ENCODE results near the gene COL11A1. TPM values are rescaled to one million over a fixed set of nuclear protein-coding genes. Genes with fewer than 3 reads are reported as not detected.

Gene COL11A1
- total RNA-seq, 1 experiment from 2014 or later = not detected

DNA sequence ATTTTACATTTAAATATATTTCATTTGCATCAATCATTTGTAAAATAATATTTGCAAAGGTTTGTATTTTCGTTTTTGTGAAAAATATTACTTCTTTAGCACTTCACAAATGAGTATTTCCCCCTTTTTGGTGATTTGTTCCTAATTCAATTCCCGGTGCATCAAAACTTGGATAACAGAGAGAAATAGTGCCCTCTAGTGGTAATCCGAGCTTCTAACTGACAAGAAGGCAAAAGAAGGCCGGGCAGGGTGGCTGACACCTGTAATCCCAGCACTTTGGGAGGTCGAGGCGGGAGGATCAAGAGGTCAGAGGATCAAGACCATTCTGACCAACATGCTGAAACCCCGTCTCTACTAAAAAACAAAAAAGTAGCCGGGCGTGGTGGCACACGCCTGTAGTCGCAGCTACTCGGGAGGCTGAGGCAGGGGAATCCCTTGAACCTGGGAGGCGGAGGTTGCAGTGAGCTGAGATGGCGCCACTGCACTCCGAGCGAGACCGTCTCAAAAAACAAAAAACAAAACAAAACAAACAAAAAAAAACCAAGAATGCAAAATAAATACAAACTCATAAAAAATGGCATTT, 137.7 kb downstream of the COL11A1 start:
- H3K36me3 Mint-ChIP-seq (ENCODE audit: insufficient read depth, unreplicated experiment) = no peaks in the 10 kb centered on the region
- H3K9me3 Mint-ChIP-seq (ENCODE audit: unreplicated experiment) = no peaks in the 10 kb centered on the region
- no peak overlapping the region for H3K4me3 Mint-ChIP-seq (ENCODE audit: unreplicated experiment)
- TF ChIP-seq, protein P1, sequence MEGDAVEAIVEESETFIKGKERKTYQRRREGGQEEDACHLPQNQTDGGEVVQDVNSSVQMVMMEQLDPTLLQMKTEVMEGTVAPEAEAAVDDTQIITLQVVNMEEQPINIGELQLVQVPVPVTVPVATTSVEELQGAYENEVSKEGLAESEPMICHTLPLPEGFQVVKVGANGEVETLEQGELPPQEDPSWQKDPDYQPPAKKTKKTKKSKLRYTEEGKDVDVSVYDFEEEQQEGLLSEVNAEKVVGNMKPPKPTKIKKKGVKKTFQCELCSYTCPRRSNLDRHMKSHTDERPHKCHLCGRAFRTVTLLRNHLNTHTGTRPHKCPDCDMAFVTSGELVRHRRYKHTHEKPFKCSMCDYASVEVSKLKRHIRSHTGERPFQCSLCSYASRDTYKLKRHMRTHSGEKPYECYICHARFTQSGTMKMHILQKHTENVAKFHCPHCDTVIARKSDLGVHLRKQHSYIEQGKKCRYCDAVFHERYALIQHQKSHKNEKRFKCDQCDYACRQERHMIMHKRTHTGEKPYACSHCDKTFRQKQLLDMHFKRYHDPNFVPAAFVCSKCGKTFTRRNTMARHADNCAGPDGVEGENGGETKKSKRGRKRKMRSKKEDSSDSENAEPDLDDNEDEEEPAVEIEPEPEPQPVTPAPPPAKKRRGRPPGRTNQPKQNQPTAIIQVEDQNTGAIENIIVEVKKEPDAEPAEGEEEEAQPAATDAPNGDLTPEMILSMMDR (IDR thresholded peaks at IDR 0.05; ENCODE audit: unreplicated experiment) = peak; percentile 67
- no peaks in the 10 kb centered on the region for H3K4me1 Mint-ChIP-seq (ENCODE audit: insufficient read depth, unreplicated experiment)
- peak; percentile 68 for DNase-seq (ENCODE audit: unreplicated experiment)
- intact Hi-C loops (cut with micrococcal nuclease) = loop anchor here (1.0 to 10.0 kb wide), 5 partner anchors 420 to 1317 kb away; no protein-coding TSS in a partner anchor
- peaks cover 11% of the 10 kb centered on the region for H3K27me3 Mint-ChIP-seq (ENCODE audit: insufficient read depth, unreplicated experiment)
- no TSS peak for BruUV-seq (replicated peaks)
- CTCF ChIA-PET = interaction anchor here (0.5 to 1.7 kb wide), 27 partner anchors 9 to 1450 kb away, joined by 3 to 11 read pairs (median 3); no protein-coding TSS in a partner anchor
- POLR2A ChIA-PET = interaction anchor here (1.1 kb wide), 1 partner anchor 10 kb away, joined by 3 read pairs; no protein-coding TSS in a partner anchor
- no peak overlapping the region for H3K27ac Mint-ChIP-seq (ENCODE audit: low read depth, unreplicated experiment)

DNA sequence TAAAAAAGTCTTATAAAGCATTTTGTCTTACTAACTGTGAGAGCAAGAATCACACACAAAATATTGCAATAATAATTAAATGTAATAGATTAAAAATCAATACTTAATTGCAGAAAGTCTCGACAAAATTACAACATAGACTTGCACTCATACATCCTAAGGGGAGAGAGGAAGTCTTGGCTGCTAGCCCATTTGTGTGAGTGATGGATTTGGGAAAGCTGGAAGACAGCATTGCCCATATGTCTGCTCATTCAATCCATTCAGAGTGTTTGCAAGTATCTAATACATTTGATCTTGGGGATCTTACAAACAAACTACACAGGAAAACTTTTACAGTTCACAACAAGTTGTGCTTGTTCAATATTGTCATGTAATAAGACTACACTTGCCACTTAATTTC, 140.5 kb downstream of the COL11A1 start:
- TF ChIP-seq, protein P1 (IDR thresholded peaks at IDR 0.05; ENCODE audit: unreplicated experiment) = no peak
- no TSS peak for BruUV-seq (replicated peaks)
- intact Hi-C loops (cut with micrococcal nuclease) = loop anchor here (10.0 kb wide), 1 partner anchor 173 kb away; no protein-coding TSS in a partner anchor
- DNase-seq (ENCODE audit: unreplicated experiment) = peak; percentile 47
- Mint-ChIP-seq H3K4me3 (ENCODE audit: unreplicated experiment) (no peak overlapping the region), H3K36me3 (ENCODE audit: insufficient read depth, unreplicated experiment) (no peaks in the 10 kb centered on the region), H3K27ac (ENCODE audit: low read depth, unreplicated experiment) (no peak overlapping the region), H3K9me3 (ENCODE audit: unreplicated experiment) (no peaks in the 10 kb centered on the region), H3K27me3 (ENCODE audit: insufficient read depth, unreplicated experiment) (peaks cover 11% of the 10 kb centered on the region), H3K4me1 (ENCODE audit: insufficient read depth, unreplicated experiment) (no peaks in the 10 kb centered on the region)
- ChIA-PET POLR2A (no interaction called here), CTCF (no interaction called here)

GRCh38 chr1:102961549-102961948, 146.8 kb downstream of the COL11A1 start:
- ChIA-PET CTCF (interaction anchor here (1.2 kb wide), 1 partner anchor 8 kb away, joined by 3 read pairs; no protein-coding TSS in a partner anchor), POLR2A (interaction anchor here (1.2 kb wide), 1 partner anchor 8 kb away, joined by 3 read pairs; no protein-coding TSS in a partner anchor)
- no TSS peak for BruUV-seq (replicated peaks)
- H3K27me3 Mint-ChIP-seq (ENCODE audit: insufficient read depth, unreplicated experiment) = peaks cover 32% of the 10 kb centered on the region
- no peaks in the 10 kb centered on the region for H3K9me3 Mint-ChIP-seq (ENCODE audit: unreplicated experiment)
- no peaks in the 10 kb centered on the region for H3K36me3 Mint-ChIP-seq (ENCODE audit: insufficient read depth, unreplicated experiment)
- intact Hi-C loops (cut with micrococcal nuclease) = loop anchor here (10.0 kb wide), 1 partner anchor 167 kb away; no protein-coding TSS in a partner anchor
- no peak overlapping the region for H3K4me3 Mint-ChIP-seq (ENCODE audit: unreplicated experiment)
- TF ChIP-seq, protein P1 (IDR thresholded peaks at IDR 0.05; ENCODE audit: unreplicated experiment) = no peak
- H3K4me1 Mint-ChIP-seq (ENCODE audit: insufficient read depth, unreplicated experiment) = peaks cover 5% of the 10 kb centered on the region
- no peak overlapping the region for H3K27ac Mint-ChIP-seq (ENCODE audit: low read depth, unreplicated experiment)
- no peak for DNase-seq (ENCODE audit: unreplicated experiment)

DNA sequence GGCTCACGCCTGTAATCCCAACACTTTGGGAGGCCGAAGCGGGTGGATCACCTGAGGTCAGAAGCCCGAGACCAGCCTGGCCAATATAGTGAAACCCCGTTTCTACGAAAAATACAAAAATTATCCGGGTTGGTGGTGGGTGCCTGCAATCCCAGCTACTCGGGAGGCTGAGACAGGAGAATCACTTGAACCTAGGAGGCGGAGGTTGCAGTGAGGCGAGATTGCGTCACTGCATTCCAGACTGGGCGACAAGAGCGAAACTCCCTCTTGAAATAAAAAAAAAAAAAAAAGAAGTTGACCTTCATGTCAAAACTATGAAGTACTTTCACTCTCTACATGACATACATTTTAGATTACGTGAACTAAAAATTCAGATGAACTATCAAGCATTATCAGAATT, 153.7 kb downstream of the COL11A1 start:
- BruUV-seq (replicated peaks) = no TSS peak
- TF ChIP-seq, protein P1 (IDR thresholded peaks at IDR 0.05; ENCODE audit: unreplicated experiment) = no peak
- intact Hi-C loops (cut with micrococcal nuclease) = no loop called here
- no peak for DNase-seq (ENCODE audit: unreplicated experiment)
- Mint-ChIP-seq H3K27ac (ENCODE audit: low read depth, unreplicated experiment) (no peak overlapping the region), H3K36me3 (ENCODE audit: insufficient read depth, unreplicated experiment) (no peaks in the 10 kb centered on the region), H3K4me3 (ENCODE audit: unreplicated experiment) (no peak overlapping the region), H3K27me3 (ENCODE audit: insufficient read depth, unreplicated experiment) (peaks cover 15% of the 10 kb centered on the region), H3K9me3 (ENCODE audit: unreplicated experiment) (no peaks in the 10 kb centered on the region), H3K4me1 (ENCODE audit: insufficient read depth, unreplicated experiment) (peaks cover 5% of the 10 kb centered on the region)
- ChIA-PET POLR2A (no interaction called here), CTCF (no interaction called here)
